ENCODE data around the gene NIPA2.
A peak's percentile ranks its signal among the peaks of the same experiment; 100 is the strongest.

Gene NIPA2

GRCh38 chr15:22903961-22904534 is 65.6 kb downstream of the NIPA2 start:
- DNase-seq = peak; percentile 46

GRCh38 chr15:22904736-22905135 is 66.3 kb downstream of the NIPA2 start:
- DNase-seq = peak; percentile 66

GRCh38 chr15:22907161-22907950 is 68.9 kb downstream of the NIPA2 start:
- DNase-seq = no peak

- no peak for DNase-seq
Measured at GRCh38 chr15:22908830-22909229, 70.4 kb downstream of the NIPA2 start.

- DNase-seq = no peak
Measured at GRCh38 chr15:22911306-22911705, 72.8 kb downstream of the NIPA2 start.

- DNase-seq = no peak
Measured at GRCh38 chr15:22912256-22912655, 73.8 kb downstream of the NIPA2 start.

- DNase-seq = no peak
Measured at GRCh38 chr15:22913646-22914380, 75.3 kb downstream of the NIPA2 start.

- no peak for DNase-seq
Measured at GRCh38 chr15:22915866-22916515, 77.5 kb downstream of the NIPA2 start.

- no peak for DNase-seq
Measured at GRCh38 chr15:22916606-22917350, 78.3 kb downstream of the NIPA2 start.

GRCh38 chr15:22917556-22917955 is 79.1 kb downstream of the NIPA2 start:
- no peak for DNase-seq

Measured in DMS79 treated with DMSO at 0.1 percent for 48 hours (cell line).